G401.6 (cell line): ENCODE measurements around the gene PRR33.
"Not testable (repeated sequence)": the region's sequence is repeated elsewhere in the genome, so short reads cannot be mapped to it uniquely, and the experiment has no call there.

Experiments
- FAIRE-seq: peaks from 2 replicates; lab custom pipeline; 2012; peaks lifted over from hg19 to GRCh38; lab: Jason Lieb, UNC

PRR33 gene

GRCh38 chr11:1888811-1889210 is 2.9 kb downstream of the PRR33 start:
- FAIRE-seq = no peak

- no peak for FAIRE-seq
Observed at GRCh38 chr11:1888347-1888753, 3.3 kb downstream of the PRR33 start.

GRCh38 chr11:1887451-1888346 is 4.0 kb downstream of the PRR33 start:
- no peak for FAIRE-seq

- FAIRE-seq = not testable (repeated sequence)
Observed at GRCh38 chr11:1886551-1886950, 5.1 kb downstream of the PRR33 start.

GRCh38 chr11:1884303-1884700 is 7.4 kb downstream of the PRR33 start:
- no peak for FAIRE-seq

GRCh38 chr11:1883346-1884302 is 8.1 kb downstream of the PRR33 start:
- no peak for FAIRE-seq

GRCh38 chr11:1882265-1883238 is 9.1 kb downstream of the PRR33 start:
- no peak for FAIRE-seq

GRCh38 chr11:1881442-1882264 is 10.0 kb downstream of the PRR33 start:
- FAIRE-seq = no peak

- no peak for FAIRE-seq
Observed at GRCh38 chr11:1880746-1881441, 10.8 kb downstream of the PRR33 start.

- no peak for FAIRE-seq
Observed at GRCh38 chr11:1879941-1880720, 11.6 kb downstream of the PRR33 start.

- FAIRE-seq = no peak
Observed at GRCh38 chr11:1879342-1879940, 12.3 kb downstream of the PRR33 start.

GRCh38 chr11:1878137-1879031 is 13.3 kb downstream of the PRR33 start:
- no peak for FAIRE-seq

- no peak for FAIRE-seq
Observed at GRCh38 chr11:1877211-1878136, 14.2 kb downstream of the PRR33 start.

GRCh38 chr11:1876361-1877063 is 15.2 kb downstream of the PRR33 start:
- FAIRE-seq = no peak

- not testable (repeated sequence) for FAIRE-seq
Observed at GRCh38 chr11:1875851-1876301, 15.8 kb downstream of the PRR33 start.
